GM06990 (cell line): ENCODE measurements around the gene C19orf38.

Source experiments
- DNase-seq: peaks from one replicate; pipeline ENCODE4 v3.0.0-alpha.2; 2011; ENCODE audit not compliant: insufficient read length; ENCODE audit errors: extremely low read depth
- H3K27me3 ChIP-seq: replicated peaks from 2 replicates; pipeline ENCODE4 v1.6.0; 2011; ENCODE audit warnings: low read length; ENCODE audit not compliant: control insufficient read depth, insufficient read depth
- H3K36me3 ChIP-seq: 2 replicates; pipeline ENCODE4 v1.5.1; 2011; ENCODE audit warnings: low read length; ENCODE audit not compliant: control insufficient read depth, insufficient read depth
- H3K4me3 ChIP-seq: replicated peaks from 2 replicates; pipeline ENCODE4 v1.5.1; 2011; ENCODE audit warnings: low read depth, mild to moderate bottlenecking, control low read depth, low read length
- CTCF ChIP-seq: IDR thresholded peaks from 2 replicates; pipeline ENCODE4 v1.5.1; 2011; ENCODE audit warnings: low read length, control low read depth, mild to moderate bottlenecking, inconsistent platforms; ENCODE audit not compliant: insufficient read depth, poor library complexity, severe bottlenecking

Gene C19orf38

GRCh38 chr19:10896851-10897526, 48.8 kb downstream of the C19orf38 start:
- no peak for TF ChIP-seq CTCF
- no peak for DNase-seq
- no peak overlapping the region for H3K4me3 ChIP-seq
- H3K27me3 ChIP-seq = no peaks in the 10 kb centered on the region
- H3K36me3 ChIP-seq = peaks cover 1% of the 10 kb centered on the region

GRCh38 chr19:10898633-10899032, 50.4 kb downstream of the C19orf38 start:
- H3K4me3 ChIP-seq = no peak overlapping the region
- no peak for TF ChIP-seq CTCF
- DNase-seq = no peak
- H3K27me3 ChIP-seq = no peaks in the 10 kb centered on the region
- peaks cover 1% of the 10 kb centered on the region; the same call in 1 of the 2 replicates for H3K36me3 ChIP-seq

GRCh38 chr19:10899151-10899653, 51.0 kb downstream of the C19orf38 start:
- no peaks in the 10 kb centered on the region for H3K27me3 ChIP-seq
- no peak for DNase-seq
- H3K36me3 ChIP-seq = peaks cover 1% of the 10 kb centered on the region; the same call in 1 of the 2 replicates
- H3K4me3 ChIP-seq = no peak overlapping the region
- TF ChIP-seq CTCF = no peak

DNA sequence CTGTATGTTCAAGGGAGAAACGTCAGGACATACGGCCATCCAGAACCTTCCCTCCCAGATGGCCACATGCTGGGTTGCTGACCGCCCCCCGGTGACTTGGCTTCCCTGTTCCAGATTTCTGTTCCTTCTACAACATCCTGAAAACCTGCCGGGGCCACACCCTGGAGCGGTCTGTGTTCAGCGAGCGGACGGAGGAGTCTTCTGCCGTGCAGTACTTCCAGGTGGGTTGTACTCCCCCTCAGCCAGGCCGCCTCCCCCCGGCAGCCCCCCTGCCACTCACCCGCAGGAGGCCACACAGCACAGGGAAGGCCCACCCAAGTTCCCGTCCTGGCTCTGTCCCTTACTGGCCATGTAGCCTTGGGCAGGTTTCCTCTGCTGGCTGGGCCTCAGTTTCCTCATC, 59.7 kb downstream of the C19orf38 start:
- Histone ChIP-seq H3K36me3 (peaks cover 31% of the 10 kb centered on the region), H3K27me3 (no peaks in the 10 kb centered on the region), H3K4me3 (no peak overlapping the region)
- TF ChIP-seq CTCF = no peak
- DNase-seq = no peak

DNA sequence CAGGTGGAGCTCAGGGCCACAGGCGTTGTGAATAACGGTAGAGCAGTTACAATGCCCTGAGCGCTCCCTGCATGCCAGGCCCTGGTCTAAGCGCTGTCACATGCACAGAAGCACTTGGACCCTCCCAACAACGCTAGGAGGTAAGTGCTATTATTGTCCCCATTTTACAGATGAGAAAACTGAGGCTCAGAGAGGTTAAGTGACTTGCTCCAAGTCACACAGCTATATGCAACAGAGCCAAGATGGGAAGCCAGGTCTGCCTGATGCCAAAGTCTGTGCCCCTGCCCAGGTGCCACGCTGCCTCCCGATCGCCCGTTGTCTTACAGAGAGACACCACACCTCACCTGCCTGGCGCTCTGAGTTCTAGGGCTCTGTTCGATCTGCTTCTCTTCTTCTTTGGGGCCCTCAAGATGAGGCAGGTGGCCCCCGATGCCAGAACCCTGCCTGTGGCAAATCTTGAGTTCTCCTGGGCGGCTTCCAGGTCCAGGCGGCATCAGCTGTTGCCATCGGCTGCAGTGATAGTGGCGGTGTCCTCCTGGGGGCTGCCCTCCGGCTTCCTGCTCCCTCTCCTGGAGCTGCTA, 60.3 kb downstream of the C19orf38 start:
- Histone ChIP-seq H3K4me3 (no peak overlapping the region), H3K36me3 (peaks cover 32% of the 10 kb centered on the region), H3K27me3 (no peaks in the 10 kb centered on the region)
- no peak for TF ChIP-seq CTCF
- DNase-seq = no peak
